Epithelial cell of esophagus (primary cell): ENCODE results near the gene C6orf62.
"Not testable (repeated sequence)": the region's sequence is repeated elsewhere in the genome, so short reads cannot be mapped to it uniquely, and the experiment has no call there.

Experiments
- DNase-seq: peaks from one replicate; pipeline ENCODE4 v3.0.0; 2010; ENCODE audit warnings: low read depth
- H3K4me3 ChIP-seq: 2 replicates; pipeline ENCODE4 v1.5.1; 2011; ENCODE audit warnings: mild to moderate bottlenecking, low read length, control low read depth
- TF ChIP-seq, protein P1 (sequence below): IDR thresholded peaks from 2 replicates; pipeline ENCODE4 v1.5.1; 2011; ENCODE audit warnings: low read depth, mild to moderate bottlenecking, low read length, control low read depth, inconsistent platforms; ENCODE audit not compliant: insufficient read depth; ENCODE audit errors: missing control alignments

C6orf62 gene

DNA sequence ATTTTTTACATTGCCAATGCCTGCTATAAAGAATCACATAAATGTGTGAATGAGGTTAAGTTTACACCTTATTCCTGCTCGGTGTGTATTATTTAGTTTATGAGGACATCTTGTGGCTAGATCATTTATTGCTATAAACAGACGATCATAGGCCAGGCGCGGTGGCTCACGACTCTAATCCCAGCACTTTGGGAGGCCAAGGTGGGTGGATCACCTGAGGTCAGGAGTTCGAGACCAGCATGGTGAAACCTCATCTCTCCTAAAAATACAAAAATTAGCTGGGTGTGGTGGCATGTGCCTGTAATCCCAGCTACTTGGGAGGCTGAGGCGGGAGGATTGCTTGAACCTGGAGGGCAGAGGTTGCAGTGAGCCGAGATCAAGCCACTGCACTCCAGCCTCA is 23.3 kb downstream of the C6orf62 start:
- DNase-seq: peak; percentile 53
- not testable (repeated sequence) for H3K4me3 ChIP-seq
- TF ChIP-seq, protein P1, sequence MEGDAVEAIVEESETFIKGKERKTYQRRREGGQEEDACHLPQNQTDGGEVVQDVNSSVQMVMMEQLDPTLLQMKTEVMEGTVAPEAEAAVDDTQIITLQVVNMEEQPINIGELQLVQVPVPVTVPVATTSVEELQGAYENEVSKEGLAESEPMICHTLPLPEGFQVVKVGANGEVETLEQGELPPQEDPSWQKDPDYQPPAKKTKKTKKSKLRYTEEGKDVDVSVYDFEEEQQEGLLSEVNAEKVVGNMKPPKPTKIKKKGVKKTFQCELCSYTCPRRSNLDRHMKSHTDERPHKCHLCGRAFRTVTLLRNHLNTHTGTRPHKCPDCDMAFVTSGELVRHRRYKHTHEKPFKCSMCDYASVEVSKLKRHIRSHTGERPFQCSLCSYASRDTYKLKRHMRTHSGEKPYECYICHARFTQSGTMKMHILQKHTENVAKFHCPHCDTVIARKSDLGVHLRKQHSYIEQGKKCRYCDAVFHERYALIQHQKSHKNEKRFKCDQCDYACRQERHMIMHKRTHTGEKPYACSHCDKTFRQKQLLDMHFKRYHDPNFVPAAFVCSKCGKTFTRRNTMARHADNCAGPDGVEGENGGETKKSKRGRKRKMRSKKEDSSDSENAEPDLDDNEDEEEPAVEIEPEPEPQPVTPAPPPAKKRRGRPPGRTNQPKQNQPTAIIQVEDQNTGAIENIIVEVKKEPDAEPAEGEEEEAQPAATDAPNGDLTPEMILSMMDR: peak; percentile 35

DNA sequence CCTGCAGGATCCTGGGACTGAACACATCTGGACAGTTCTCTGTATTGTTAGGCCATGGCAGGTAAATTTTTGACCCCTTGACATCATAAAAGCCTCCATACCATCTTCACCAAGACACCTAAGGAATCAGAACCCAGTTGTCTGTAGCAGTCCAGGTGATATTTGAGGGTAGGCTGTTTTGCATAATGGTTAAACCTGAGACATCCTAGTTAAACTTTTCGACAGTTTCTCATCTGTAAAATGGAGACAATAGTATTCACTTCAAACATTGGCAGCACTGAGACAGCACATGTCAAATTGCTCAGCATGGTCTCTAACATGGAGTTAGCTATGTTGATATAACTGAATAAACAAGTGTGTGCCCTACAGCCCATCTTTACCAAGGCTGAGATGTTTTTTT is 24.8 kb downstream of the C6orf62 start:
- no peak for DNase-seq
- TF ChIP-seq, protein P1: no peak

DNA sequence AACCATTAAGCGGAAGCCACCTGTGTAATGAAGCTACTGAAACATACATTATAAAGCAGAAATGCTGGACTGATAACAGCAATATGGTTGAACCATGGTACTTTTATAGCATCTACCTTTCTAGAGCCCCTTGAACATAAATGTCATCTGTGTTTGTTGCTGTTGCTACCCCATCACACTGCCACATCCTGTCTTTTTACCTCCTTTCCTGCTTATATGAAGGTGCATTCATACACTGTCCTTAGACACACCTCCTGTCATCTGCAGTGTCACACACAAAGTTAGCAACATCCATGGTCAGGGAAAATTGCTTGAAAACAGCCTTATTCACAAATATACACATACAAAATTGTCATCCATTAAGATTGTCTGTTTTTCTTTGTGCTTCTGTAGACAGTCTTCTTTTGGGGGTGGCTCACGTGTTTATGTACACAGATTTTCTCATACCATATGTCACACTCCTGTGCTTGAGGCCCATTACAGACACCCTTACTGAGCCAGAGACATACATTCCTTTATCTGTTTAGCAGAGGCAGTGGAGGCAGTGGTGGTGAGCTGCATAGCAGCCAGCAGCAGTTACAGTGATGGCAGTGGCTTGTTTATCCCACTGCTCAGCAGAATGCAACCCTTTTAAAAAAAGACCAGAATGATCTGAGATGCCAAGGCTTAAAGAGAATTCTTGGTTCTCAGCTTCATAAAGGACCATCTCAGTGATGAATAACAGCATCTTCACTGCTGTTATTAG is 25.9 kb downstream of the C6orf62 start:
- no peak for DNase-seq
- TF ChIP-seq, protein P1: no peak
- no peak overlapping the region for H3K4me3 ChIP-seq

More for the DNA sequence above, 24.8 kb downstream of the C6orf62 start:
- H3K4me3 ChIP-seq: no peak overlapping the region

DNA sequence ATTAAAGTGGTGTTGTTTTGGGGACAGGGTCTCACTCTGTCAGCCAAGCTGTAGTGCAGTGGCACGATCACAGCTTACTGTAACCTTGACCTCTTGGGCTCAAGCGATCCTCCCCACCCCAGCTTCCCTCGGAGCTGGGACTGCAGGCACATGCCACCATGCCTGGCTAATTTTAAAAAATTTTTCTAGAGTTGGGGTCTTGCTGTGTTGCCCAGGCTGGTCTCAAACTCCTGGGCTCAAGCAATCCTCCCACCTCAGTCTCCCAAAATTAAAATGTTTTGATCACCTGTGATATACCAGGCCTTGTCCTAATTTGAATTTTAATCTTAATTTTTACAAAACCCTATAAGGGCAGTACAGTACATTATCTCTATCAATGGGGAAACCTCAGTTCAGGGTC is 26.5 kb downstream of the C6orf62 start:
- no peak overlapping the region for H3K4me3 ChIP-seq
- no peak for DNase-seq
- TF ChIP-seq, protein P1: no peak

DNA sequence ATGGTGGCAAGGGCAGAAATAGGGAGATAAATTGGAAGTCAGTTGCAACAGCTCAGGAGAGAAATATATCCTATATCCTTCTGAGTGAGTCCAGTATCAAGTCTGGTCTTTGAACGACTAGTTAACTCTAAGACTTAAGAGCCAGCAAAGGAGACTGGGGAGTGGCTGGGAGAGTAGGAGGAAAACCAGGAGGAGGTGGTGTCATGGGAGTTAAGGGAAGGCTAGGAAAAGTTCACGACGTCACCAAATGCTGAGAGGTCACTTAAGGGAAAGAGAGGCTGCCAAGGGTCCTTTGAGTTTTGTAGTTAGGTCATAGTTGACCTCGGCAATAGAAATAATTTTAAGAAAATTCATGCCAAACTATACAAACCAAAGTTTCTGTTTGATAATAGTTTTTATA is 27.0 kb downstream of the C6orf62 start:
- TF ChIP-seq, protein P1: no peak
- no peak overlapping the region for H3K4me3 ChIP-seq
- no peak for DNase-seq

DNA sequence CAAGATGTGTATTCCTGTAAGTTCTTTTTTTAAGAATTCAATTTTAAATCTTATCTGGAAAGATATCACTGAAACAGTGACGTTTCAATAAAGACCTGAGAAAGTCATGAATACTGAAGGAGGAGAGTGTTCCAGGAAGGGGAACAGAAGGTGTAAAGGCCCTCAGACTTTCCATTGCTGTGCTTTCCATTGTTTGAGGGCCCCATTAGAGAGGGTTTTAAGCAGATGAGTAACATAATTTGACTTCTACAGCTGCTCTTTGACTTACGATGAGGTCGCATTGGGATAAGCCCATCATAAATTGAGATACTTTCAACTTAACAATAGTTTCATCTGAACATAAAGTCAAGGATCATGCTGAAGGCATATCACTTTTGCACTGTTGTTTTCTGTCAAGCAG is 27.4 kb downstream of the C6orf62 start:
- no peak for DNase-seq
- TF ChIP-seq, protein P1: no peak
- no peak overlapping the region for H3K4me3 ChIP-seq

DNA sequence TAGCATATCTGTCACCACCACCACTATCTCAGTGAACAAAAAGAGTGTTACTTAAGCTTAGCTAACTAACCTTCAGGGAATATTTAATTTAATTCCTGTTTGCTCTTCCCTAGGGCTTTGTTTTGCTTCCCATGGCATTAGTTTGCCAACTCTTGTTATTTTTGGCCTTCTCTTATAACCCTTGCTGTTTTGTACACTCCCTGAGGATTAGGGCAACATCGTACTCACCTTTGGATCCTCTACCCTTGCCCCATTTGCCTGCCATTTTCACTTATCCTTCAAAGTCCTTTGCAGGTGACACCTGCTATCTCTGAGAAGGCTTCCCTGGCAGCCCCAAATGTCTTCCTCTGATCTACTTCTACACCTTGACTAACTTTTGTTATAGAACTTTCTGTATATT is 28.4 kb downstream of the C6orf62 start:
- DNase-seq: no peak
- TF ChIP-seq, protein P1: no peak
- no peak overlapping the region for H3K4me3 ChIP-seq
